Activated CD4-positive, alpha-beta T cell treated with anti-CD3 and anti-CD28 coated beads, Interleukin-2, amount 50 U/mL, for 24 hours (primary cell): ENCODE measurements around the gene PDE5A.
"Not testable (repeated sequence)": the region's sequence is repeated elsewhere in the genome, so short reads cannot be mapped to it uniquely, and the experiment has no call there.

Source experiments
- DNase-seq, 2 donors: peaks; one replicate each; pipeline ENCODE4 v3.0.0-alpha.2; 2020; ENCODE audit warnings: low read depth in 1 of 2, low spot score in 1 of 2

Gene PDE5A

GRCh38 chr4:119646347-119647071 lies 17.9 kb upstream of the PDE5A start:
- no peak for DNase-seq

DNA sequence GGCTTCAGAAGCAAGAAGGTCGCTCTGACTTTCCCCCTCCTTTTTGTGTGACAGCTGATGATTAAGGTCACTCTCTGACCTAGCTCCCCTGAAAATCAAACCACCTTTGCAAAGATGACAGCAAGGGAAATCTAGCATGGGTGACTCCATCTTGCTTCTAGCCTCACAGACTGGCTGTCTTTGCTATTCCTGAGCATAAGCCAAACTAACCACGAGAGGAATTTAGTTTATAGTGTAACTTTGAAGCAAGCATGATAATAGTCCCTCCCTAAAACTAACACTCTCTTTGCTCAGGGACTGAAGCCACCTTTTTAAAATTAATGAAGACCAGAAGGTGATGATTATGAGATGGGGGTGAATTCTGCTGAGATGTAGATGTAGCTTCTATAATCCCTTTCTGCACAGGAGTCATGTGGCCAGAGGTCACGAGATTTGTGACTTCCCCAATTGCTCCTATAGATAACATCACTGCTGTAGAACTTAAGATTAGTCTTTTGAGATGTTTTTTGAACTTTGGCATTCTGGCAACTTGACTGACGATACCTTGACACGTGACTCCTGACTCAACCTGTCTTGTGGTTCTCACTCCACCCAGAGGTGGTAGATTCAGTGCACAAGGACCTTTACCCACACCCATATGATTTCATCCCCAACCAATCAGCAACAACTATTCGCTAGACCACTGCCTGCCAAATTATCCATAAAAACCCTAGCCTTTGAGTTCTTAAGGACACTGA lies 14.9 kb upstream of the PDE5A start:
- no peak for DNase-seq

GRCh38 chr4:119641765-119642164 lies 13.2 kb upstream of the PDE5A start:
- no peak for DNase-seq

DNA sequence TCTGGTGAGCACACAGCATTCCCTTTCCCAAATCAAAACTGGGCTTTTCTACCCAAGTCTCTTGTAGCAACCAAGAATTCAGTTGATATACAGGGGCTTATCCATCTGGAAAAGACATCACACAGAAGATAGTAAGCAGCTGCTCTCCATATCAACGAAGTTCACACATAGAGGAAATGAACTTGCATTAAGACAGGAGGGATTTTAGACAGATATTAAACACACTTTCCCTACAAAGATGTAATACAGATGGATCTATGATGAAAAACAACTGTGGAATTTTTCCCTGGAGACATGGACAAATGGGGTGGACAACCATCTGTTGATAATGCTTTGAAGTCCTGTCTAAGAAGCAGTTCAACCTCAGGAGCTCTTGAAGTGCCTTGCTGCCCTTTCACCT lies 9.8 kb upstream of the PDE5A start:
- DNase-seq: no peak

DNA sequence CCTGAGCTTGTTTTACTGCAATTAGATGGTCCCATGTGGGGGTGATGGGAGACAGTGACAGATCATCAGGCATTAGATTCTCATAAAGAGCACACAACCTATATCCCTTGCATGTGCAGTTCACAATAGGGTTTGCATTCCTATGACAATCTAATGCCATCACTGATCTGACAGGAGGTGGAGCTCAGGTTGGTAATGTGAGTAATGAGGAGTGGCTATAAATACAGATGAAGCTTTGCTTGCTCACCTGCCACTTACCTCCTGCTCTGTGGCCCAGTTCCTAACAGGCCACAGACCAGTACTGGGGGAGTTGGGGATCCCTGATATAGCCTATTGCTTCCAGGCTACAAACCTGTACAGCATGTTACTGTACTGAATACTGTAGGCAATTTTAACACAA lies 8.2 kb upstream of the PDE5A start:
- DNase-seq: not testable (repeated sequence)

GRCh38 chr4:119632216-119632615 lies 3.6 kb upstream of the PDE5A start:
- DNase-seq: no peak

GRCh38 chr4:119629142-119629471 lies 503 bp upstream of the PDE5A start:
- no peak for DNase-seq

DNA sequence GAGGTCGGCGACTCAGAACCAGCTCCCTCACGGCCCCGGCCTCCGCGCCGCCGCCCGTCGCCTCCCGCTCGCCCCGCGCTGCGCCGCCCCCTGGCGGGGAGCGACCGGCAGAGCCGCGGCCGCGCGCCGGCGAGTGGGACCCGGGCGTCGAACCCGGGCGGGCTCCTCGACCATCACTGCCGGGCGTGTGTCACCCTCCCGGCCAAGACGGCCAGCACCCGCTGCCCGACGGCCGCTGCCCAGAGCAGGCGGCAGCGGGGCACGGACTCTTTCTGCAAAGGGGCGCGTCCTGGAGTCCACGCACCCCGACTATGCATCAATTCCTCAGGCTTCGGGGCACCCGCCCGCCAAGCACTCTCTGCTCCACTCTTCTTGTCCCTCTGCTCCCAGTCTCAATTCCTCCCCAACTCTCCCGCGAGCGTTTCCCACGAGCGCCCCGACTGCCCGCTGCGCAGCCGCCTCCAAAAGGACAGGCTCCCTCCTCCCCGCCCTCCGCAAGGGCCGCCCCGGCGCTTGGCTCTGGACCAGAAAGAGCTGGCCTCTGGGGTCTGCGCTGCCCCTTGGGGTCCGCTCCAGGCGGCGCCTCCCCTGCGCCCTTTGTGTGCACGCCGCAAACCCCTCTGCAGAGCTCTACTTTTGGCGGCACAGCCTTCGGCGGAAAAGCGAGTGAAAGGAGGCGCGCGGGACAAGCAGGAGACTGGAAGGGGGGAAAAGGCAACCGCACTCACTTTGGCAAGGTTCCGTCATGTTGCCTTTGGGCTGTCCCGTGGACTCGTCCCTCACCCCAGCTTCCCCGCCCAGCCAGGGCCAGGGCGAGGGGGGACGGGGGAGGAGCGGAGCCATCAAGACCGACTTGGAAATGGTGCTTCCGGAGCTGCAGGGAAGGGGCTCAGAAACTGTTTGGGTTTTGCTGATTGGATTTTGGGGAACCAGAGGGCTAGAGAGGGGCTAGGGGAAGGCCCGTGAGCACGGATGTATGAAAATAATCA lies 1.0 kb downstream of the PDE5A start:
- peak; percentile 19 to 23 for DNase-seq

DNA sequence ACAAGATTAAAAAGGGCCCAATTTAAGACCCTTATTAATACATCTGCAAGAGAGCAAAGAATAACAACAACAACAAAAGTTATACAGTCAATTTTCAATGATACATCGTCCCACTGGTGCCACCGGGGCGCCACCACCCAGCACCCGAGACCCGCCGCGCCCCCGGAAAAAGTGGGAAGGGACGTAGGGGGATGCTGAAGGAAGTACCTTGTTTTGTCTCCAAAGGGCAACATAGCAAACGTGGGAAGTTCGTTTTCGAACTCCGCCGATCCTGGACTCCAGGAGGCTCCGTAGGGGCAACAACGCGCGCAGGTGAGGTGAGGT lies 1.7 kb downstream of the PDE5A start:
- DNase-seq: no peak

DNA sequence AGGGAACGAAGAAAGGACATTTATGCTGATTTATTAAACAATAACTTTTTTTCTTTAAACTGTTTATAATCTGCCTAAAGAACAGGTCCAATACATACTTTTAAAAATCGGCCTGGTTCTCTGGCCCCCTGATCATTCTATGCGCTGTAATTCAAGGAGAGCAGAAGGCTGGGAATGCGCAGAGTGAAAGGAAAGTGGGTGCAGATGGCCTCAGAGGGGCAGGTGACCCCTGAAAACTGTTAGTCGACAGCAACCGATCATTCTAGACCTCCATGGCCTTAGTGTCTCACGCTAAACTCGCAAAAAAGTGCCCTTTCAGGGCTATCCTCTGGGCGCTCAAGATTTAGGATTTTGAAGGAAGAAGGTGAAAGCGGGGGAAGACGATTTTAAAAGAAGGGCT lies 2.2 kb downstream of the PDE5A start:
- no peak for DNase-seq

DNA sequence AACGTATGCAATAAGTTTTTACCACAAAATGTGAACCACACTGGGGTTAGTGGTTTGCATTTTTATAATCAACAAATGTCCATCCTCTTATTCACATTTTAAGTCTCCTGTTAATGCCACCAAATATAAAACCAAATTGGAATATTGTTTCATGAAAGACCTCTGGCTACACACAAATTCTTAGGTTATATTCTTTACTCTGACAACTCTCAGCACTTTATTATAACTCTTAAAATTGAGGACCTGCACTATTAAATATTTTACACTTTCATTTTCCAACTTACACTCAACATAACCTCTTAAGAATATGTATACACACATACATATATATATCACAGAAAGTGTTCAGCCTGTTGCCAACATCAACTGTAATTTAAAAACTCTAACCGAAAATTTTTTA lies 2.8 kb downstream of the PDE5A start:
- DNase-seq: no peak

GRCh38 chr4:119624356-119624755 lies 4.2 kb downstream of the PDE5A start:
- DNase-seq: no peak

DNA sequence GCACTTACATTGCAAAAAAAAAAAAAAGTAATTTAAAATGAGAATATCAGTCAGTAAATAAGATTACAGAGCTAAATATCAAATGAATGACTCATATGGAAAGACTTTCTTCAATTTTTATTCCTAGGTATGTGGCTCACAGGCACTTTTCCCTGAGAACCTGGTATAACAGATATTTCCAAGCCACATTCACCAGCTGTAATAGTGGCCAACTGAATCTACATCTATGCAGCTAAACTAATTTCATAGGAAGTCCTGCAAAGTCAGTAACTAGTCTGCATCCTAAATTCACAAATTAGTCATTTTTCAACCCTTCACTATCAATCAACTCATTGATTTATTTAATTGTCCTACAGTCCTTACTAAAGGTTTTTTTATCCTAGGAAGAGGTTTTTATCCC lies 5.6 kb downstream of the PDE5A start:
- no peak for DNase-seq

DNA sequence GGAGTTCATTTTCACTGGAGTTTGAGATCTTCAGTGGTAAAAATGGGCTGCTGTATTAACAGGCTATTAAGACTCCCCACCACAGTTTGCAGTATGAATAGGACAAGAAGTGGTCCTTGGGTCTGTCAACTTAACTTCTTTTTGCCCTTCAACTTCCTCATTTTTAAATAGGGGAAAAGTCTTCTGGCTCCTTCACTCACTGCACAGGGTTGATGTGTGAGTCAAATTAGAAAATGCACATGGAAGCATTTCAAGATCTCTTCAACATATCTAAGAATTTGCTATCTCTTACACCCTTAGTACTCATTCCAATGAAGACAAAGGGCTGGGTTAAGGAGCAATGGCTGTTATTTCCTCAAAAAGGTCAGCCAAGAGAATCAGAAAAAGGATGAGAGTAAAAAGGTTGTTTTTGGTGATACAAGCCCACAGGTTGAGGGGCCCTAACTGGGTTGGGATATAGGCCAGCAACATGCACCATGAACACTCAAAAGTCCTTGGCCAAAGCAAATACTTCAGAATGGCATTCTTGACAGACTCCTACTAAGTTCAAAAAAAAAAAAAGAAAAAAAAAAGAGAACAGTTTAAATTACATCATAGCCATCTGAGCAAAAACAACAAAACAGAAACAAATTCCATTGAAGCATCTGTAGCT lies 13.4 kb downstream of the PDE5A start:
- DNase-seq: no peak

DNA sequence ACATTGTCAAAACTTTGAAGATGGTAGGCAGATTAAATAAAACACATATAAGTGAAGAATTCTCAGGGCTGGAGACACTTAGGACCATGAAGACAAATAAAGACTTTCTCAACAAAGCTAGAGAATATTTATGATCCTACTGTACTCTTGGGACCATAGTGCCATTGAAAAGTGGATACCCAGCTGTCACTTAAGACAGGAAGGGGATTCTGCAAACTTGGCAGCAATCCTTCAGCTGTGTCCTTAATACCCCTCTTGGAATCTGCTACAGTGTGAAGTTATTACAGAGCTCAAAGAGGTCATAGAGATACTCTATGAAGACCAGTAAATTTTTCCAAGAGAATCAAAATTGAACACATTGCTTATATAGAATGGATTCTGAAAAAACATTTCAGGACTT lies 24.3 kb downstream of the PDE5A start:
- DNase-seq: no peak

DNA sequence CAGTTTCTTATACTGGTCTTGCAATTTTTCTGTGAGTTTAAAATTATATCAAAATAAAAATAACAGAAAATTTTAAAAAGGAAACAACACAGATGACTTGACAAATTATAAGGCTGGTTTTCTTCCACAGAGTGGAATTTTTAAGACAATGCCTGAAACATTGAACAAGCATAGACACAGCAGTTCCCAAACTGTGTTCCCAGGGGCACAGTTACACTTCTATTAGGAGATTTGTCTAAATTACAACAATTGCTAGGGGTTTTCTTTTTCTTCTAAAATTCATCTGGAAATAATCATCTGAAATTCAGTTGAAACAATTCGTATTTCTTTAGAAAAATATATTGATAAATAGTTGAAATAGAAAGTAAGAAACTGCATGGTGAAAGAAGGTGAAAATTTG lies 26.2 kb downstream of the PDE5A start:
- DNase-seq: no peak

DNA sequence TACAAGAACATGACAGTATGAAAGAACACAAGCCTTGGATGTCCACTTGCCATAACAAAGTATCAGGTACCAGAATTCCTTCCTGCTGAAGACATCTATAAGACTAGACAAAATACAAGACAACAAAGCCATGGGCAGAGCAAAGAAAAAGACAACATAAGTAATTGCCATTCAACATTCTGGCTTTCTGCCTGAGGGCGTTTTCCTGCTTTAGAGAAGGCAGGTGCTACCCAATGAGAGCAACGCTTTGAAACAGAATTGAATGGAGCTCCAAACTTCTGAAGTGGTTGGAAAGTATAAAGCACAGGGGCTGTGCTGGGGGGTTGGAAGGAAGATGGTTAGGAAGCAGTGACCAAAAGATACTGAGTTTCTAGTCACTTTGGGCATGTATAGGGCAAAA lies 30.1 kb downstream of the PDE5A start:
- no peak for DNase-seq

DNA sequence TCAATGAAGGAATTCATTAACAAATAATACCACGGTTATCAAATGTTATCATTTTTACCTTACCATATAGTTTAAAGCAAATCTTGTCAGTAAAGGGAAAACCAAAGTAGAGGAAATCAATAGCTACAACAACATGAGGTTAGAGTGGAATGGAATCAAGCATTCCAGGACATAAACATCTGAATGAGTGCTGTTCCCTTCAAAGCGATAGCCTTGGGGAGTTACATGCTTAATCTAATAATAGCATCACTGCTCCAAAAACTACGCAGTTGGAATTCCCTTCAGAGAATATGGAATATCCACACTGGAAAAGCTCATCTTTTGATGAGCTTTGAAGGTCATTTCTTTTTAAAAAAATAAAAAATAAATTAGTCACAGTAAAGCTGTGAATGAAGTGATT lies 31.2 kb downstream of the PDE5A start:
- DNase-seq: no peak

GRCh38 chr4:119593698-119594097 lies 34.9 kb downstream of the PDE5A start:
- DNase-seq: no peak

GRCh38 chr4:119592830-119593229 lies 35.8 kb downstream of the PDE5A start:
- DNase-seq: no peak

DNA sequence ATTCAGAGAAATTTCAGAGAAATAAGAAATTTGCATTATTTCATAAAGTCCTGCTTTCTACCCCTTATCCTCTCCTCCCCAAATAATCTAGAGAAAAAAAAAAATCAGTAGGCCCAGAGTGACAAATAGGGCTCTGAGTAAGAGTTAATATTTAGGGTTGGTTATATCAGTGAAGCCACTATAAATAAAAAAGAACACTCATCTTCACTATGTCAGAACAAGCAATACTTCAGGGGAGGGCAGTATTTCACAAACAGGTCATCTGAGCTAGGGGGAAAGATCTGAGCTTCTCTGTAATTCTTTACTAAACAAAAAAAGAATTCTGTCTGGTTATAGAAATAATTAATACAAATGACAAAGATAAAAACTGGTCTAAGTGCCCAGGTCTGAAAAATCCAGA lies 39.4 kb downstream of the PDE5A start:
- DNase-seq: no peak

GRCh38 chr4:119587796-119588195 lies 40.8 kb downstream of the PDE5A start:
- no peak for DNase-seq
